Measurements from ENCODE around the gene KLK11. TPM values are rescaled to one million over a fixed set of nuclear protein-coding genes. Genes with fewer than 3 reads are reported as not detected.

Gene KLK11
- polyA plus RNA-seq, 1 experiment = not detected

GRCh38 chr19:51023946-51024345 is 2.5 kb downstream of the KLK11 start:
- DNase-seq (ENCODE audit: low read depth, low spot score) = no peak
- TF ChIP-seq, protein P1, sequence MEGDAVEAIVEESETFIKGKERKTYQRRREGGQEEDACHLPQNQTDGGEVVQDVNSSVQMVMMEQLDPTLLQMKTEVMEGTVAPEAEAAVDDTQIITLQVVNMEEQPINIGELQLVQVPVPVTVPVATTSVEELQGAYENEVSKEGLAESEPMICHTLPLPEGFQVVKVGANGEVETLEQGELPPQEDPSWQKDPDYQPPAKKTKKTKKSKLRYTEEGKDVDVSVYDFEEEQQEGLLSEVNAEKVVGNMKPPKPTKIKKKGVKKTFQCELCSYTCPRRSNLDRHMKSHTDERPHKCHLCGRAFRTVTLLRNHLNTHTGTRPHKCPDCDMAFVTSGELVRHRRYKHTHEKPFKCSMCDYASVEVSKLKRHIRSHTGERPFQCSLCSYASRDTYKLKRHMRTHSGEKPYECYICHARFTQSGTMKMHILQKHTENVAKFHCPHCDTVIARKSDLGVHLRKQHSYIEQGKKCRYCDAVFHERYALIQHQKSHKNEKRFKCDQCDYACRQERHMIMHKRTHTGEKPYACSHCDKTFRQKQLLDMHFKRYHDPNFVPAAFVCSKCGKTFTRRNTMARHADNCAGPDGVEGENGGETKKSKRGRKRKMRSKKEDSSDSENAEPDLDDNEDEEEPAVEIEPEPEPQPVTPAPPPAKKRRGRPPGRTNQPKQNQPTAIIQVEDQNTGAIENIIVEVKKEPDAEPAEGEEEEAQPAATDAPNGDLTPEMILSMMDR (IDR thresholded peaks at IDR 0.05; ENCODE audit: low read depth, low read length) = no peak
- H3K27ac ChIP-seq (ENCODE audit: low read depth, low read length) = no peak overlapping the region
- ChIA-PET CTCF (no interaction called here), POLR2A (no interaction called here)
- H3K4me3 ChIP-seq (ENCODE audit: low read depth, low read length) = no peak overlapping the region
- H3K9me3 ChIP-seq (ENCODE audit: control insufficient read depth, insufficient read depth, low read length) = no peaks in the 10 kb centered on the region; the same call in 1 of the 2 replicates
- peaks cover 11% of the 10 kb centered on the region for H3K27me3 ChIP-seq (ENCODE audit: control insufficient read depth, insufficient read depth, low read length)

DNA sequence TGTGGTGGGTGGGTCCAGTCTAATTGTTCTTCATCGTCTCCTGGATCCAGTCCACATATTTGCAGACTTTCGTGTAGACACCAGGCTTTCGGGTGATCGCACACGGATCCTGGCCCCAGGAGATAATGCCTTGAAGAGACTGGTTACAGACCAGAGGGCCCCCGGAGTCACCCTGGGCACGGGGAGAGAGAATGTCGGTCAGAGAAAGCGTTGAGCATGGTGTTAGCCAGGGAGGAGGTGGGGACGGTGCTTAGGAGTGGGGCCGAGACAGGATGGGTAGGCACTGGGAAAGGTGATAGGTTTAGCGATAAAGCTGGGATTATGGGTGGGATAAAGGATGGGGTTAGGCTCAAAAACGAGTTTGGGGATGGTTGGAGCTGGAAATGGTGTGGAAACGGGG is 3.9 kb downstream of the KLK11 start:
- no peak for DNase-seq (ENCODE audit: low read depth, low spot score)
- POLR2A ChIA-PET = no interaction called here
- no peaks in the 10 kb centered on the region; the same call in 1 of the 2 replicates for H3K9me3 ChIP-seq (ENCODE audit: control insufficient read depth, insufficient read depth, low read length)
- TF ChIP-seq, protein P1 (IDR thresholded peaks at IDR 0.05; ENCODE audit: low read depth, low read length) = no peak
- H3K27ac ChIP-seq (ENCODE audit: low read depth, low read length) = no peak overlapping the region
- peaks cover 17% of the 10 kb centered on the region for H3K27me3 ChIP-seq (ENCODE audit: control insufficient read depth, insufficient read depth, low read length)
- H3K4me3 ChIP-seq (ENCODE audit: low read depth, low read length) = no peak overlapping the region
- CTCF ChIA-PET = interaction anchor here (0.7 to 1.7 kb wide), 3 partner anchors 72 to 154 kb away, joined by 3 to 4 read pairs (median 4); no protein-coding TSS in a partner anchor

GRCh38 chr19:51020988-51021651 is 5.3 kb downstream of the KLK11 start:
- POLR2A ChIA-PET = interaction anchor here (0.7 kb wide), 1 partner anchor 788 kb away, joined by 6 read pairs; no protein-coding TSS in a partner anchor
- no peak overlapping the region for H3K27ac ChIP-seq (ENCODE audit: low read depth, low read length)

DNA sequence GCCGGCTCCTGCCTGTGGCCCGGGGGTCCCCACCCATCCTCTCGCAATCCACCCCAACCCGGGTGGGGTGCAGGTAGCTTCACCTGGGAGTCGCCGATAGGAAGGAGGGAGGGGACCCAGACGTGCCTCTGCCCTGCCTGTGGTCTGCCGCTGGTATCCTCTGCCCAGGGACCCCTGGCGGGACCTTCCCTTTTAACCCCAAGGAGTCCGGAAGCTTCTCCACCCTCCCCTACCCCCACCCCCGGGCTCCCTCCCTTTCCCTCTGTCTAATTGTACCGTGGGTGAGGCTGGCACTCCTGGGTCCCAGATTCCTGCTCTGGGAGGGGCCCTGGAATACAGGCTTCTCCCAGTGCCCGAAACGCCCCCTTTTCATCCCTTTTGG is 6.9 kb downstream of the KLK11 start, which contains the start of gene KLK10:
KLK10 (minus strand) TSS at position 166 of the 382 bp plus-strand sequence. CDS start 579 bp downstream, outside the sequence.
- H3K27ac ChIP-seq (ENCODE audit: low read depth, low read length) = no peak within 1 kb of the TSS
- POLR2A ChIA-PET = no interaction called here
- DNase-seq (ENCODE audit: low read depth, low spot score) = no peak
- CTCF ChIA-PET = interaction anchor here (2.4 kb wide), 2 partner anchors 76 to 116 kb away, joined by 8 to 34 read pairs; no protein-coding TSS in a partner anchor
- TF ChIP-seq, protein P1 (IDR thresholded peaks at IDR 0.05; ENCODE audit: low read depth, low read length) = no peak
- H3K9me3 ChIP-seq (ENCODE audit: control insufficient read depth, insufficient read depth, low read length) = peaks cover 4% of the 10 kb centered on the region; the same call in 1 of the 2 replicates
- H3K27me3 ChIP-seq (ENCODE audit: control insufficient read depth, insufficient read depth, low read length) = peaks cover 26% of the 10 kb centered on the region
- H3K4me3 ChIP-seq (ENCODE audit: low read depth, low read length) = no peak within 1 kb of the TSS

More at GRCh38 chr19:51020988-51021651, 5.3 kb downstream of the KLK11 start:
- DNase-seq (ENCODE audit: low read depth, low spot score) = peak; percentile 7
- Histone ChIP-seq H3K4me3 (ENCODE audit: low read depth, low read length) (no peak overlapping the region), H3K27me3 (ENCODE audit: control insufficient read depth, insufficient read depth, low read length) (peaks cover 26% of the 10 kb centered on the region), H3K9me3 (ENCODE audit: control insufficient read depth, insufficient read depth, low read length) (no peaks in the 10 kb centered on the region; the same call in 1 of the 2 replicates)
- TF ChIP-seq, protein P1 (IDR thresholded peaks at IDR 0.05; ENCODE audit: low read depth, low read length) = peak; percentile 73
- CTCF ChIA-PET = interaction anchor here (0.5 to 2.4 kb wide), 30 partner anchors 10 to 636 kb away, joined by 3 to 34 read pairs (median 4); no protein-coding TSS in a partner anchor
